Heart right ventricle (tissue), 16 donors: ENCODE results near the gene CCDC178. TPM values are rescaled to one million over a fixed set of nuclear protein-coding genes. Genes with fewer than 3 reads are reported as not detected.

Source experiments
- ATAC-seq, 8 donors: fragments of 200-7000 bp; cut with Tn5 transposase; one replicate each; pipeline ENCODE4 v1.9.1; 2020; ENCODE audit warnings: mild to moderate bottlenecking in 8 of 8, moderate library complexity in 8 of 8, moderate number of reproducible peaks in 1 of 8
- DNase-seq, 2 donors: peaks; one replicate each; pipeline ENCODE4 v3.0.0-alpha.2; 2020
- H3K27ac ChIP-seq, 10 donors: fragments of 200-600 bp; sonication (generic) in 2 of 10; one replicate each; pipeline versions ENCODE4 v1.5.0 to v1.8.0; 2020 to 2022; ENCODE audit warnings: mild to moderate bottlenecking in 3 of 10
- H3K27me3 ChIP-seq, 7 donors: fragments of 200-600 bp; one replicate each; pipeline ENCODE4 v1.8.0; 2021 to 2022; ENCODE audit warnings: mild to moderate bottlenecking in 2 of 7
- H3K36me3 ChIP-seq, 9 donors: fragments of 200-600 bp; sonication (generic) in 1 of 9; one replicate each; pipeline versions ENCODE4 v1.5.0 to v1.8.0; 2020 to 2022; ENCODE audit warnings: mild to moderate bottlenecking in 2 of 9
- H3K4me1 ChIP-seq, 9 donors: fragments of 200-600 bp; sonication (generic) in 1 of 9; one replicate each; pipeline versions ENCODE4 v1.5.0 to v1.8.0; 2020 to 2022; ENCODE audit warnings: mild to moderate bottlenecking in 4 of 9
- H3K4me3 ChIP-seq, 10 donors: fragments of 200-600 bp; sonication (generic) in 2 of 10; one replicate each; pipeline versions ENCODE4 v1.5.0 to v1.8.0; 2020 to 2022; ENCODE audit warnings: mild to moderate bottlenecking in 7 of 10, moderate library complexity in 2 of 10
- H3K9me3 ChIP-seq, 11 donors: fragments of 200-600 bp in 10 of 11; sonication (generic) in 2 of 11; one replicate each; pipeline versions ENCODE4 v1.5.0 to v1.8.0; 2013 to 2022; ENCODE audit warnings: mild to moderate bottlenecking in 2 of 11, control low read depth in 1 of 11, moderate library complexity in 1 of 11
- CTCF ChIP-seq, 9 donors: fragments of 200-600 bp; sonication (generic) in 2 of 9; IDR thresholded peaks; one replicate each; pipeline versions ENCODE4 v1.5.0 to v1.8.0; 2021 to 2022; ENCODE audit warnings: antibody characterized with exemption in 9 of 9, mild to moderate bottlenecking in 5 of 9, moderate library complexity in 1 of 9
- WGBS, 2 donors: extraction: QIAGEN DNeasy Blood & Tissue Kit; methylation state at CpG; one replicate each; pipeline ENCODE4 v1.1.7; 2013; ENCODE audit warnings: inconsistent platforms in 1 of 2; 5-methylcytosine and 5-hydroxymethylcytosine counted together
- intact Hi-C, 10 donors: fragments of 100-400 bp; cut with DNase I; formaldehyde crosslinking; loops; one replicate each; pipeline versions ENCODE4 v1.11.1 to v1.14.2; 2022
- polyA plus RNA-seq, 2 donors: library from polyadenylated mRNA; stranded (reverse); fragments of 200-250 nt; gene quantifications; one replicate each; pipeline ENCODE4 v1.2.3, GENCODE V29; 2013
- total RNA-seq, 10 donors: library from RNA; stranded (reverse); fragmentation: NEBNext Ultra II Directional in 3 of 10; extraction: Animal tissue kit (Norgen Biotek cat#: 25700) in 3 of 10; gene quantifications; one replicate each; pipeline versions ENCODE4 v1.2.1 to v1.2.4, GENCODE V29; 2021 to 2023
- donor health status: Arrhythmogenic right ventricular cardiomyopathy.
- donor health status: ischemic (EF 13 %, LVEDD 7.1; RV severe dilation, severe dysfunction).
- donor health status: healthy with polysubstance abuse.
- donor health status: DM: no; HTN: yes; CAD: no.
- donor health status: DM: no; HTN: no; CAD: no.
- donor health status: ischemic (EF 25% LVEDD 6.9; RV normal size, moderate dysfunction).
- donor health status: ischemic (EF 25% LVEDD 5.7; RV mildly dilated, moderate dysfunction).
- donor health status: healthy.
- donor health status: DM: yes; HTN: yes; CAD: no.
- donor health status: Ischemic cardiomyopathy.
- donor health status: ischemic (EF 35%, LVEDD 5.7; RV mildly dilated, moderate dysfunction).
- donor health status: nonischemic (EF 11% LVEDD 7.7; RV severe dilation, severe dysfunction).
- donor health status: DM: yes; HTN: yes; CAD: no.
- donor health status: PGD.
- donor health status: ischemic (EF 29% LVEDD 5.4; RV normal size, mild dysfunction).
- donor health status: nonischemic (EF 23%, LVEDD 6.1; RV moderate dilation, normal function).

CCDC178 gene
- total and polyA plus RNA-seq, 12 donors: 0.28 to 1.5 (median 0.43) TPM; not detected in 6

GRCh38 chr18:33116376-33116775 is 324.1 kb downstream of the CCDC178 start:
- intact Hi-C loops: no loop called here
- WGBS, 2 donors: 12 to 20% methylated on average over 3 of the region's 3 CpGs
- no peaks in the 10 kb centered on the region for H3K36me3 ChIP-seq
- peaks cover 0 to 20% (median 0%) of the 10 kb centered on the region in 11 donors for H3K9me3 ChIP-seq
- no peaks in the 10 kb centered on the region for H3K27me3 ChIP-seq
- H3K27ac ChIP-seq: no peak overlapping the region
- no peak overlapping the region for H3K4me3 ChIP-seq
- ATAC-seq: no peak
- no peak for TF ChIP-seq CTCF (IDR thresholded peaks at IDR 0.05)
- H3K4me1 ChIP-seq: no peaks in the 10 kb centered on the region
- no peak for DNase-seq

- H3K4me3 ChIP-seq: no peak overlapping the region
- no peak for TF ChIP-seq CTCF (IDR thresholded peaks at IDR 0.05)
- H3K4me1 ChIP-seq: no peaks in the 10 kb centered on the region
- ATAC-seq (no peak), DNase-seq (no peak)
- intact Hi-C loops: no loop called here
- no peaks in the 10 kb centered on the region for H3K36me3 ChIP-seq
- peaks cover 0 to 20% (median 0%) of the 10 kb centered on the region in 11 donors for H3K9me3 ChIP-seq
- no peak overlapping the region for H3K27ac ChIP-seq
- WGBS, 2 donors: 85 to 90% methylated on average over 1 of the region's 1 CpG
- H3K27me3 ChIP-seq: no peaks in the 10 kb centered on the region
Observed at GRCh38 chr18:33115917-33116316, 324.6 kb downstream of the CCDC178 start.

- DNase-seq: no peak
Observed at GRCh38 chr18:33115476-33115875, 325.0 kb downstream of the CCDC178 start.

GRCh38 chr18:33114749-33115148 is 325.8 kb downstream of the CCDC178 start:
- Histone ChIP-seq H3K27me3 (no peaks in the 10 kb centered on the region), H3K4me3 (no peak overlapping the region), H3K27ac (no peak overlapping the region), H3K4me1 (no peaks in the 10 kb centered on the region), H3K9me3 (peaks cover 0 to 20% (median 0%) of the 10 kb centered on the region in 11 donors), H3K36me3 (no peaks in the 10 kb centered on the region)
- intact Hi-C loops: no loop called here
- TF ChIP-seq CTCF (IDR thresholded peaks at IDR 0.05): no peak
- 74 to 88% methylated on average over 1 of the region's 1 CpG for WGBS, 2 donors
- DNase-seq (no peak), ATAC-seq (no peak)

More at GRCh38 chr18:33115476-33115875, 325.0 kb downstream of the CCDC178 start:
- Histone ChIP-seq H3K27me3 (no peaks in the 10 kb centered on the region), H3K4me1 (no peaks in the 10 kb centered on the region), H3K4me3 (no peak overlapping the region), H3K27ac (no peak overlapping the region), H3K9me3 (peaks cover 0 to 20% (median 0%) of the 10 kb centered on the region in 11 donors), H3K36me3 (no peaks in the 10 kb centered on the region)
- 86 to 90% methylated on average over 7 of the region's 7 CpGs for WGBS, 2 donors
- no peak for TF ChIP-seq CTCF (IDR thresholded peaks at IDR 0.05)
- intact Hi-C loops: no loop called here
- no peak for ATAC-seq
